PC-9 (cell line): ENCODE results near the gene SDCBP2.

ENCODE experiments used
- CTCF ChIP-seq: fragments of 200-600 bp; sonication (generic); conservative IDR thresholded peaks from 2 replicates; pipeline ENCODE4 v1.6.1; 2017; ENCODE audit warnings: mixed run types, antibody characterized with exemption, mild to moderate bottlenecking, moderate library complexity
- EZH2 ChIP-seq: fragments of 200-600 bp; sonication (generic); IDR thresholded peaks from 2 replicates; pipeline ENCODE4 v1.8.0; 2017; ENCODE audit warnings: antibody characterized with exemption, low read depth

- TF ChIP-seq CTCF = no peak
- no peak for TF ChIP-seq EZH2
These were observed 23.2 kb downstream of the SDCBP2 start for GRCh38 chr20:1305712-1306111.
